ENCODE results near the gene ANKDD1A. TPM values are rescaled to one million over a fixed set of nuclear protein-coding genes. Genes with fewer than 3 reads are reported as not detected.

The ANKDD1A gene
- polyA plus RNA-seq, 2 donors = 1.4 to 1.9 TPM

- H3K4me3 ChIP-seq (ENCODE audit: low read depth in 1 of 2, low read length in 2 of 2) = no peak overlapping the region
- no peak overlapping the region for H3K27ac ChIP-seq (ENCODE audit: low read depth in 2 of 2, low read length in 1 of 2)
- 83 to 93% methylated on average over 4 of the region's 4 CpGs for WGBS, 2 donors
- no peaks in the 10 kb centered on the region for H3K36me3 ChIP-seq (ENCODE audit: control insufficient read depth in 2 of 2, insufficient read depth in 2 of 2, low read length in 1 of 2)
- no peaks in the 10 kb centered on the region for H3K9me3 ChIP-seq (ENCODE audit: control insufficient read depth in 2 of 2, insufficient read depth in 1 of 2, low read depth in 1 of 2, low read length in 1 of 2)
- H3K4me1 ChIP-seq (ENCODE audit: control insufficient read depth in 2 of 2, insufficient read depth in 2 of 2, low read length in 1 of 2) = no peaks in the 10 kb centered on the region
- H3K27me3 ChIP-seq (ENCODE audit: control insufficient read depth in 1 of 2, insufficient read depth in 2 of 2, low read length in 2 of 2) = no peaks in the 10 kb centered on the region
Observed at GRCh38 chr15:64997745-64998375, 86.2 kb downstream of the ANKDD1A start.

- no peak overlapping the region for H3K4me3 ChIP-seq (ENCODE audit: low read depth in 1 of 2, low read length in 2 of 2)
- H3K9me3 ChIP-seq (ENCODE audit: control insufficient read depth in 2 of 2, insufficient read depth in 1 of 2, low read depth in 1 of 2, low read length in 1 of 2) = no peaks in the 10 kb centered on the region
- no peaks in the 10 kb centered on the region for H3K27me3 ChIP-seq (ENCODE audit: control insufficient read depth in 1 of 2, insufficient read depth in 2 of 2, low read length in 2 of 2)
- peaks cover 0 to 2% of the 10 kb centered on the region in 2 donors for H3K36me3 ChIP-seq (ENCODE audit: control insufficient read depth in 2 of 2, insufficient read depth in 2 of 2, low read length in 1 of 2)
- 87 to 92% methylated on average over 3 of the region's 3 CpGs for WGBS, 2 donors
- no peak overlapping the region for H3K27ac ChIP-seq (ENCODE audit: low read depth in 2 of 2, low read length in 1 of 2)
- no peaks in the 10 kb centered on the region for H3K4me1 ChIP-seq (ENCODE audit: control insufficient read depth in 2 of 2, insufficient read depth in 2 of 2, low read length in 1 of 2)
Observed at GRCh38 chr15:65004993-65005392, 93.3 kb downstream of the ANKDD1A start.

GRCh38 chr15:65006876-65007275, 95.2 kb downstream of the ANKDD1A start:
- whole genome bisulfite sequencing, 2 donors = 80 to 81% methylated on average over 3 of the region's 3 CpGs
- Histone ChIP-seq H3K4me3 (ENCODE audit: low read depth in 1 of 2, low read length in 2 of 2) (no peak overlapping the region), H3K4me1 (ENCODE audit: control insufficient read depth in 2 of 2, insufficient read depth in 2 of 2, low read length in 1 of 2) (no peaks in the 10 kb centered on the region), H3K27me3 (ENCODE audit: control insufficient read depth in 1 of 2, insufficient read depth in 2 of 2, low read length in 2 of 2) (no peaks in the 10 kb centered on the region), H3K36me3 (ENCODE audit: control insufficient read depth in 2 of 2, insufficient read depth in 2 of 2, low read length in 1 of 2) (peaks cover 2% of the 10 kb centered on the region in 2 donors), H3K27ac (ENCODE audit: low read depth in 2 of 2, low read length in 1 of 2) (no peak overlapping the region), H3K9me3 (ENCODE audit: control insufficient read depth in 2 of 2, insufficient read depth in 1 of 2, low read depth in 1 of 2, low read length in 1 of 2) (no peaks in the 10 kb centered on the region)

Other genes with a start within 250 kb of the ANKDD1A start
- gene RBPMS2, start 136.3 kb upstream of the ANKDD1A start, polyA plus RNA-seq = 1 to 10 TPM; 5.2 to 7.9 TPM
- gene PIF1, start 86.3 kb upstream of the ANKDD1A start, polyA plus RNA-seq = 1 to 10 TPM; 5.0 to 9.2 TPM
- 1 to 10 TPM; 4.8 to 6.6 TPM for gene PLEKHO2, start 70.0 kb upstream of the ANKDD1A start, polyA plus RNA-seq
- 10 to 100 TPM; 22.9 to 34.3 TPM for gene SPG21, start 78.0 kb downstream of the ANKDD1A start, polyA plus RNA-seq
- gene MTFMT, start 117.7 kb downstream of the ANKDD1A start, polyA plus RNA-seq = 1 to 10 TPM; 3.1 to 6.9 TPM
- under 1 TPM; 0.08 to 0.12 TPM for gene SLC51B, start 133.5 kb downstream of the ANKDD1A start, polyA plus RNA-seq
- gene RASL12, start 156.1 kb downstream of the ANKDD1A start, polyA plus RNA-seq = 10 to 100 TPM in 1 of 2 donors, 1 to 10 TPM in 1; 2.6 to 10.9 TPM
- gene KBTBD13, start 164.8 kb downstream of the ANKDD1A start, polyA plus RNA-seq = not detected
- 1 to 10 TPM in 1 of 2 donors, under 1 TPM in 1; 0.89 to 5.7 TPM for gene UBAP1L, start 203.3 kb downstream of the ANKDD1A start, polyA plus RNA-seq
- gene PDCD7, start 221.9 kb downstream of the ANKDD1A start, polyA plus RNA-seq = 10 to 100 TPM; 11.9 to 17.8 TPM

All from esophagus (tissue), 2 donors.